NCI-H526 (cell line): ENCODE data around the gene EML5.
A peak's percentile ranks its signal among the peaks of the same experiment; 100 is the strongest.
"Not testable (repeated sequence)": the region's sequence is repeated elsewhere in the genome, so short reads cannot be mapped to it uniquely, and the experiment has no call there.

ENCODE experiments used
- DNase-seq, 2 experiments: peaks; one replicate each; lab custom pipeline; 2025; lab: John Stamatoyannopoulos, UW

Gene EML5

DNA sequence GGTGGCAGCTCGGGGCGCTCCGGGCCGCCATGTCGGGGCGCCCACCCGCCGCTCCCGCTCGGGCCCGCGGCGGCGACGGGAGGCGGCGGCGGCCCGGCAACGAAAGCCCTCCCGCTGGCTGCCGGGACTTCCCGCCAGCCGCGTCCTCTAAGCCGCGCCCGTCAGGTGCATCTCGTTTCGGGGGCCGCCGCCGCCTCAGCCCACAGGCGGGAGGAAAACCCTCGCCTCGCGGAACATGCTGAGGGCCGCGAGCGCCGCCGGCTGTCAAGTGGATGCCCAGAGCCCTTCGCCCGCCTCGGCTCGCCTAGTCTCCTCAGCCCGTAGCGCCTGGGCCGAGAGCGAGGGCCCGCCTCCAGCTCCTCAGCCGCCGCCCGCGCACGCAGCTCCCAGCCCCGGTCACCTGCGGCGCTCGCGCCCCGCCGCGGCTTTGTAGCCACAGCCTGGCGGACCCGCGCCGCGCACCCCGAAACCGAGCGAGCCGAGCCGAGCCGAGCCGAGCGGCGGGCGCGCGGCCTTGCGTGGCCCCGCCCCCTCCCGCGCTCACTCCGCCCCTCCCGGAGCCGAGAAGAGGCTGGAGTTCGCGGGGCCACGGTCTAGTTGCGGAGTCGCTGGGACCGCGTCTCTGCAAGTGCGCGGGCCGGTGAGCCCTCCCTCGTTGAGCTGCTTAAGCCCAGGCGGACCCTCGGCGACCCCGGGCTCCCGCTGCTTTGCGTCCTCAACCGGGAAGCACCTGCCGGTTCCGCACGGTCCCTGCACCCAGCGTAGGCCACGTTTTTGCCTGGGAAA, at the start of gene EML5:
TSS of gene EML5 (minus strand) at position 481 of the 786 bp plus-strand sequence. CDS start at position 31, 450 bp downstream.
- peak; percentile 42 to 88 for DNase-seq

- DNase-seq: no peak
Observed at GRCh38 chr14:88842414-88842813, 49.7 kb upstream of the EML5 start.

- DNase-seq: no peak
Observed at GRCh38 chr14:88841741-88842140, 49.0 kb upstream of the EML5 start.

DNA sequence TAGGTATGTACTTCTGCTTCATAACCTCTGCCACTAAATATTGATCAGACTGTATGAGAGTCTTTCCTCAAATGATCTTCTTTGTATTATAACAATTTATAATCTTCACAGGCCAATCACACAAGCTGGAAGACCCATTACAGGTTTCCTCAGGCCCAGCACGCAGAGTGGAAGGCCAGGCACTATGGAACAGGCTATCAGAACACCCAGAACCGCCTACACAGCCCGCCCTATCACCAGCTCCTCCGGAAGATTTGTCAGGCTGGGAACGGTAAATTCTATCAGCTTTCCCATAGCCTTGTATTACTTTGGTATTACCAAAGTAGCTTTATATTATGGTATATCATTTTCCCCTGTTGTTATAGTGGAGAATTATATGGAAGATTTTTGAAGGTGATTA, 48.2 kb upstream of the EML5 start:
- DNase-seq: no peak

GRCh38 chr14:88838015-88838414, 45.3 kb upstream of the EML5 start:
- no peak for DNase-seq

- DNase-seq: no peak
Observed at GRCh38 chr14:88837495-88837894, 44.7 kb upstream of the EML5 start.

- DNase-seq: no peak
Observed at GRCh38 chr14:88835661-88836060, 42.9 kb upstream of the EML5 start.

DNA sequence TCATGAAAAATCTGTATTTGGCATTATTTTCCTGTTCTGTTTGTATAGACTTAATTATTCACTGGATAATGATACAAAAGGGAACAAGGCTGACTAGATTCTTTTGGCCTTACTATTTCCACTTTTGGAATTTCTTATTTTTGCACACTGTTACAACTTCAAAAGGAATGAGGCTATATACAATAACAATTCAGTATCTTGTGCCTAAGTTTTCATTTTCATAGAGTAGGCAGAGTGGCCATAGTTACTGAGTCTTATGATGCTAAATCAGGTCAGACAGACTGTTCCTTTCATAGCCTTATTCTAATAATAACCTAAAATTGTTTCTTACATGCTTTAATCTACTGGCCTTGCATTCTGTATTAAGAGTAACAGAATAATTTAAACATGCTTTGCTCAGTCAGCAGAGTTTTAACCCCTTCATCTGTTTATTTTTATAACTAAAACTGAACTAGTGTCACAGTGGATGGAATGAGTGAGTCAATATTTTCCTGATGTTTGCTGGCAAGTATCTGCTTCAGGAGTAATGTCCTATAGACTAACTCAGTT, 42.2 kb upstream of the EML5 start:
- DNase-seq: no peak

- DNase-seq: peak in 1 of 2 experiments; percentile 17
Observed at GRCh38 chr14:88831284-88831683, 38.5 kb upstream of the EML5 start.

GRCh38 chr14:88829685-88830302, 37.0 kb upstream of the EML5 start:
- no peak for DNase-seq

GRCh38 chr14:88829188-88829587, 36.4 kb upstream of the EML5 start:
- peak in 1 of 2 experiments; percentile 2 for DNase-seq

GRCh38 chr14:88825503-88825902, 32.8 kb upstream of the EML5 start:
- no peak for DNase-seq

GRCh38 chr14:88825078-88825458, 32.3 kb upstream of the EML5 start:
- DNase-seq: peak; percentile 33 to 36

DNA sequence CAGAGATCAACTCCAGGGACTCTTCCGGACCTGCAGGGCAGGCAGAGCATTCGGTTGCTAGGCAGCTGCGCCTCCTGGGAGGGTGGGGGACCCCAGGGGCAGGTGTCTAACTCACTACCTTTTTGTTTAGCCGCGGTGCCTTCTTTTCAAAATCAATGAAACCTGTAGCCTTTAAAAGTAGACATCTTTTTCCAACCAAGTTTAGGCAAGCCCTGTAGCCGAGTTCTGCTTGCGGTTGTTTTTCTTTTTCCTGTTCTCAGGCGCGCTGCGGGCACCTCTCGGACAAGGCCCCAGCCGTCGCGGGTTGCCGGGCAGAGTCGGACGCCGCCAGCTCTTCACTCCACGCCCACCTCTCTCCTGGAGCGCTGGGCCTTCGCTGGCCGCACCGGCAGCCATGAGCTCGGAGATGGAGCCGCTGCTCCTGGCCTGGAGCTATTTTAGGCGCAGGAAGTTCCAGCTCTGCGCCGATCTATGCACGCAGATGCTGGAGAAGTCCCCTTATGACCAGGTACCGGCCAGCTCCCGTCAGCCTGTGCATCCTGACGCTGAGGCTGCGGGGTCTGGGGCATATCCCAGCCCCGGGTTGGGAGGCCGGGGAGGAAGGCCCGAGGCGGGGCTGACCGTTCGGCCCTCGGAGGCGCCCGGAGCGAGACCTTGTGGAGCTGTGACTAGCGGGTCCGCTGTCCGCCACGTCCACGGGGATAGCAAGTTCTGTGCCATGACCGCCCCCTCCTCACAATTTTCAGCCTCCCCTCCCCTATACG, 31.7 kb upstream of the EML5 start, which contains the start of gene TTC8:
TSS of gene TTC8 (plus strand) at position 338 of the 764 bp plus-strand sequence. CDS start at position 395, 57 bp downstream.
- peak; percentile 80 to 91 for DNase-seq

GRCh38 chr14:88823968-88824313, 31.2 kb upstream of the EML5 start:
- DNase-seq: no peak

GRCh38 chr14:88821888-88822287, 29.1 kb upstream of the EML5 start:
- no peak for DNase-seq

DNA sequence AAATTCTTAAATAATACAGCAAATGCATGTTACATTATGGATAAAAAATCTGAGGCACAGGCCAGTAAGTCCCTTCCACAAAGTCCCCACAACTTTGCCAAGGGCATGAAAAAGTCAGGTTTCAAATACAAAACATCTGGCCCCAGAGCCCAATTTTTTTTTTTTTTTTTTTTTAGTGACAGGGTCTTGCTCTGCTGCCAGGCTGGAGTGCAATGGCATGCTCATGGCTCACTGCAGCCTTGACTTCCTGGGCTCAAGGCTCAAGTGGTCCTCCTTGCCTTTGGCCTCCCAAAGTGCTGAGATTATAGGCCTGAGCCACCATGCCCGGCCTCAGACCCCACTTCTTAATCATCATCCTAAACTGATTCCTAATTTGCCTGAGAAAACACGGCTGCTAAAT, 28.6 kb upstream of the EML5 start:
- DNase-seq: no peak

DNA sequence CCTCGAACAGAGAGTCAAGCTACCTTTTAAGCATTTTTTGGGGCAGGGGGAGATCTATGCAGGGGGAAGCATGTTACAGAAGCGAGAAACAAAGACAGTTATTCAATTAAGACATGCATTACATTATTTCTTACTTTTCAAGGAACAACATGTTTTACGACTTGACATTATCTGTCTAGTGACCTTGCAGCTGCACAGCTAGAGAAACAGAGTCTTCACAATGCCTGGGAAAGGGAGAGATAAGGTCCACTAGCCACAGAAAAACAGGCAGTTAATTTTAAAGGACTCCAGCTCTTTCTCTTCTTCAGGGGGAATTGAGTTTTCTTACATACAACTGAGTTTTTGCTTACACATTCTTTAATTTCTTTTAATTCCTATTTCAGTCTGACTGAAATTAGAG, 26.9 kb upstream of the EML5 start:
- DNase-seq: not testable (repeated sequence)

- no peak for DNase-seq
Observed at GRCh38 chr14:88818018-88818417, 25.3 kb upstream of the EML5 start.

- no peak for DNase-seq
Observed at GRCh38 chr14:88815980-88816379, 23.2 kb upstream of the EML5 start.

- DNase-seq: no peak
Observed at GRCh38 chr14:88808359-88808758, 15.6 kb upstream of the EML5 start.

- no peak for DNase-seq
Observed at GRCh38 chr14:88804477-88804876, 11.7 kb upstream of the EML5 start.

GRCh38 chr14:88804035-88804434, 11.3 kb upstream of the EML5 start:
- no peak for DNase-seq
